KMS-11 (cell line): ENCODE measurements around the gene ST6GAL2.

Experiments
- H2AFZ ChIP-seq: fragments of 200-600 bp; sonication (generic); 2 replicates; pipeline ENCODE4 v1.6.1; 2016; ENCODE audit warnings: antibody characterized with exemption, mixed run types, low read depth
- H3K27ac ChIP-seq: fragments of 200-600 bp; sonication (generic); 2 replicates; pipeline ENCODE4 v1.6.1; 2016; ENCODE audit warnings: mild to moderate bottlenecking, mixed run types
- H3K27me3 ChIP-seq: fragments of 200-600 bp; sonication (generic); 2 replicates; pipeline ENCODE4 v1.6.1; 2017; ENCODE audit warnings: mild to moderate bottlenecking, low read depth, mixed run types, moderate library complexity; ENCODE audit not compliant: insufficient read depth
- H3K36me3 ChIP-seq: fragments of 200-600 bp; sonication (generic); 2 replicates; pipeline ENCODE4 v1.6.1; 2017; ENCODE audit warnings: mild to moderate bottlenecking, mixed run types; ENCODE audit not compliant: insufficient read depth
- H3K4me1 ChIP-seq: fragments of 200-600 bp; sonication (generic); 2 replicates; pipeline ENCODE4 v1.6.1; 2016; ENCODE audit warnings: mild to moderate bottlenecking, low read depth, mixed run types; ENCODE audit not compliant: poor library complexity, severe bottlenecking
- H3K4me2 ChIP-seq: fragments of 200-600 bp; sonication (generic); 2 replicates; pipeline ENCODE4 v1.7.0; 2016; ENCODE audit warnings: mild to moderate bottlenecking, mixed run types
- H3K4me3 ChIP-seq: fragments of 200-600 bp; sonication (generic); IDR thresholded peaks from 2 replicates; pipeline ENCODE4 v1.6.1; 2017; ENCODE audit warnings: low read depth, low read length, mixed read lengths; ENCODE audit not compliant: insufficient read depth
- H3K79me2 ChIP-seq: fragments of 200-600 bp; sonication (generic); 2 replicates; pipeline ENCODE4 v1.6.1; 2016; ENCODE audit warnings: low read depth, mixed run types; ENCODE audit not compliant: insufficient read depth
- H3K9ac ChIP-seq: fragments of 200-600 bp; sonication (generic); 2 replicates; pipeline ENCODE4 v1.6.1; 2016; ENCODE audit warnings: mild to moderate bottlenecking, mixed run types
- H4K20me1 ChIP-seq: fragments of 200-600 bp; sonication (generic); 2 replicates; pipeline ENCODE4 v1.6.1; 2016; ENCODE audit warnings: mild to moderate bottlenecking, mixed run types; ENCODE audit not compliant: insufficient read depth
- TF ChIP-seq, protein P1 (sequence below): fragments of 200-600 bp; sonication (generic); conservative IDR thresholded peaks from 2 replicates; pipeline ENCODE4 v1.6.1; 2017; ENCODE audit warnings: low read depth, mild to moderate bottlenecking, antibody characterized with exemption, low read length, moderate library complexity, mixed read lengths

Gene ST6GAL2

GRCh38 chr2:106764614-106765013 lies 121.4 kb downstream of the ST6GAL2 start:
- H3K4me2 ChIP-seq = no peak overlapping the region

DNA sequence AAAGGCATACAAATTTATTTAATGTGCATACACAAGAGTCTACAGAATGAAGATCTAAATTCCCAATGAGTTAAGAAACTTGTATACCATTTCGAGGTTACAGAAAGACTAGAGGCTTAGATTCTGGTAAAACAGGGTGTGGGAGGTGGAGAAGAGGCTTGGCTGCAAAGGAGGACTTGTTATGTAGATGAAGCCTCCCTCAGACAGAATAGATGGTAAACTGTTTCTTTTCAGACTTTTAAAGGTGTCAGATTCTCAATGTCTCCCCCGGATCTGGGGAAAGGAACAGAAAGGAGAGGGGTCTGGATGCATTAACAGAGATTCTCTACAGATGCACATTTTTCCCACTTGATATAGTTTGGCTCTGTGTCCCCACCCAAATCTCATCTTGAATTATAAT lies 126.0 kb downstream of the ST6GAL2 start:
- Histone ChIP-seq H3K4me2 (no peak overlapping the region), H3K9ac (no peak overlapping the region), H3K36me3 (no peaks in the 10 kb centered on the region), H3K27ac (no peak overlapping the region), H3K79me2 (no peaks in the 10 kb centered on the region), H3K4me3 (no peak overlapping the region), H3K27me3 (no peaks in the 10 kb centered on the region), H4K20me1 (no peaks in the 10 kb centered on the region), H2AFZ (no peak overlapping the region), H3K4me1 (no peaks in the 10 kb centered on the region)
- TF ChIP-seq, protein P1, sequence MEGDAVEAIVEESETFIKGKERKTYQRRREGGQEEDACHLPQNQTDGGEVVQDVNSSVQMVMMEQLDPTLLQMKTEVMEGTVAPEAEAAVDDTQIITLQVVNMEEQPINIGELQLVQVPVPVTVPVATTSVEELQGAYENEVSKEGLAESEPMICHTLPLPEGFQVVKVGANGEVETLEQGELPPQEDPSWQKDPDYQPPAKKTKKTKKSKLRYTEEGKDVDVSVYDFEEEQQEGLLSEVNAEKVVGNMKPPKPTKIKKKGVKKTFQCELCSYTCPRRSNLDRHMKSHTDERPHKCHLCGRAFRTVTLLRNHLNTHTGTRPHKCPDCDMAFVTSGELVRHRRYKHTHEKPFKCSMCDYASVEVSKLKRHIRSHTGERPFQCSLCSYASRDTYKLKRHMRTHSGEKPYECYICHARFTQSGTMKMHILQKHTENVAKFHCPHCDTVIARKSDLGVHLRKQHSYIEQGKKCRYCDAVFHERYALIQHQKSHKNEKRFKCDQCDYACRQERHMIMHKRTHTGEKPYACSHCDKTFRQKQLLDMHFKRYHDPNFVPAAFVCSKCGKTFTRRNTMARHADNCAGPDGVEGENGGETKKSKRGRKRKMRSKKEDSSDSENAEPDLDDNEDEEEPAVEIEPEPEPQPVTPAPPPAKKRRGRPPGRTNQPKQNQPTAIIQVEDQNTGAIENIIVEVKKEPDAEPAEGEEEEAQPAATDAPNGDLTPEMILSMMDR = no peak

More at GRCh38 chr2:106764614-106765013, 121.4 kb downstream of the ST6GAL2 start:
- Histone ChIP-seq H3K4me1 (no peaks in the 10 kb centered on the region), H3K79me2 (no peaks in the 10 kb centered on the region), H2AFZ (no peak overlapping the region), H3K27ac (no peak overlapping the region), H3K27me3 (no peaks in the 10 kb centered on the region), H3K9ac (no peak overlapping the region), H3K36me3 (no peaks in the 10 kb centered on the region), H4K20me1 (no peaks in the 10 kb centered on the region), H3K4me3 (no peak overlapping the region)
- TF ChIP-seq, protein P1 = no peak

DNA sequence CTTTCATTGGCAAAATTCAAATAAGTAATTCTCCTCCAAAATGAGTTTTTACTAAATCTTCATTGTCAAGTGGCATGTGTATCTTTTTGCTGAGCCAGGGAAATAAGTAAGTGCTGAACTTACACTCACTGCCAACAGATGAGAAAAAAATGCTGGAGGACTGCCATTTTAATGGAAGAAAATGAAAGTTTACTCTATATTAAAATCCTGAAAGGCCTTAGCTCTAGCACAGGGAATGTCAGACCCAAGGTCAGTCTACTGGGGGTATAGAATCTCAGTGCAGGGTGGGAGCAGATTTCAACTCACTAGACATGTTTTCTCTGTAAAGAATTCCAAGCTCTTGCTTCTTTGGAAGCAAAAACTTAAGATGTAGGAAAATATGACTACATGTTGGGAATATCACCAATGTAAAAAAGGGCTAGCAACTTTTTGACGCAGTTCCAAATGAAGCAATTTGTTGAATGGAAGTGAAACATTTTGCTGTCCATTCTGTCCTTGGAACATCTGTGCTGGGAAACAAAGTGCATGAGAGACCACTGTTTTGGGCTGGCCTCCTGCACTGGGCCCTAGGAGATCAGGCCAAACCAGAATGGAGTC lies 127.0 kb downstream of the ST6GAL2 start:
- no peaks in the 10 kb centered on the region for H3K36me3 ChIP-seq
- H3K9ac ChIP-seq = no peak overlapping the region
- H3K4me3 ChIP-seq = no peak overlapping the region
- no peak overlapping the region for H2AFZ ChIP-seq
- TF ChIP-seq, protein P1 = no peak
- H3K79me2 ChIP-seq = no peaks in the 10 kb centered on the region
- H3K27me3 ChIP-seq = no peaks in the 10 kb centered on the region
- no peaks in the 10 kb centered on the region for H4K20me1 ChIP-seq
- H3K27ac ChIP-seq = no peak overlapping the region
- no peaks in the 10 kb centered on the region for H3K4me1 ChIP-seq
- H3K4me2 ChIP-seq = no peak overlapping the region
